GM19438 (cell line): ENCODE results near the gene VASN.
A peak's percentile ranks its signal among the peaks of the same experiment; 100 is the strongest.
"Not testable (repeated sequence)": the region's sequence is repeated elsewhere in the genome, so short reads cannot be mapped to it uniquely, and the experiment has no call there.

Experiments used
- ATAC-seq: cut with Tn5 transposase; IDR thresholded peaks from one replicate; pipeline ENCODE4 v1.9.1; 2021; ENCODE audit warnings: low read depth; ENCODE audit not compliant: unreplicated experiment

VASN gene

DNA sequence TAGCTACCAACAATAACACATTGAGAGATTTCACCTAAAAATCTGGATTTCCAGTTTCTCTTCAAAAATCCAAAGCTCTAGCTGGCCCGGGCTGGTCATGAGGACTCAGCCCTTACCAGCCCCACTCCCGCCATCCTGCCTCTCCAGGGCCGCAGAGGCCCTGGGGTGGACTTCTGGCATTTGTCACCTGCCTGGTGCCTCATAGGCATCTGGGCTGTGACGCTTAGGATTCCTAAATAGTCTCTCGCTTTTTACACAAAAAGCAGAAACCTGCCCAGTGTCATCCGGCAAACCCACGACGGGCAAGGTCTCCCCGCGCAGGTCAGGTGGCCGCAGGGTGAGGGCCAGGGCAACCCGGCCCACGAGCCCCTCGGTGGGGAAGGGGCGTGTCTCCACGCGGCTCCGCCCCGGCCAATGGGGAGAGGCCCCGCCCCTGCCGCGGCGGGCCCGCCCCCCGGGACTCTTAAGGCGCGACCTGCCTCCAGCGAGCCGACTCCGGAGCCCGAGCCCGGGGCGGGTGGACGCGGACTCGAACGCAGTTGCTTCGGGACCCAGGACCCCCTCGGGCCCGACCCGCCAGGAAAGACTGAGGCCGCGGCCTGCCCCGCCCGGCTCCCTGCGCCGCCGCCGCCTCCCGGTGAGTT, at the start of gene VASN:
Gene VASN, plus strand, starts transcription at position 492 of the 644 bp plus-strand sequence. CDS start 9,030 bp downstream, outside the sequence.
- peak; percentile 65 for ATAC-seq

DNA sequence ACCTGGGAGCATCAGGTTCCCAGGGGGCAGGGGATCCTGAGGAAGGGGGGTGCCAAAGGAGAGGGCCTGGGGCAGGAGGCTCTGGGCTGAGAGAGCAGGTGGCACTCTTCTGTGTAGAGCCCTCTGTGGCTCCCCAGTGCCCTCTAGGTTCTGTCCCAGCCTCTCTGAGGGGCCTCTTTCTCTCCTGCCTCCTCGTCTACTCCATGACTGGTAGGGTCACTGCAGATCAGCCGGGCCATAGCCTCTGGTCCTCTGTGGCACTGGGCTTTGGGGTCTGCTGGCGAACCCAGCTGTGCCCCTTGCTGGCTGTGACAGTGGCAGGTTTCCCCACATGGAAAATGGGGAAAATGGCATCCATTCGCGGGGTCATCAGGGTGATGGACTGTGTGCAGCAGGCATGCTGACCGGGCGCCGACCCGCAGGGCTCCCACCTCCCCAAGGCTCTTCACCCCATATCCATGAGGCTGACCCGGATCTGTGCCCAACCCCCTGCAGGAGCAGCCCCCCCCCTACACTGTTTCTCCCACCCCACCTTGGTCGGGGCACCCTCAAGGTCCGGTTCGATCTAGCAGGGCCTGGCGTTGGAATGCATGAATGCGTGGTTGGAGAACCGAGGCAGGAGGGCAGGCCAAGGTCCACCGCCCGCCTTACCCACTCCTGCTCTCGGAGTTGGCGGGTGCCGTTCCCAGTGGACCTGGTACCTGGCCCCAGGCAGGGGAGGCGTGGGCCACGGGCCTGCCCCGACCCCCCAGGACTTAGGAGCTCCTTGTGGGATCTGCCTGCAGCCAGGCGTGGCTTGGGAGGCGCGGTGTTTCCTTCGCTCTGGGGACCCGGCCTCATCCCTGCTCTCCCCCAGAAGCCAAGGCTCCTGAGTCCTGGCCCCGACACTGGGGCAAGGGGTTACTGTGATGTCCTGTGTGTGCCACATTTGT, 49.3 kb upstream of the VASN start:
- no peak for ATAC-seq

DNA sequence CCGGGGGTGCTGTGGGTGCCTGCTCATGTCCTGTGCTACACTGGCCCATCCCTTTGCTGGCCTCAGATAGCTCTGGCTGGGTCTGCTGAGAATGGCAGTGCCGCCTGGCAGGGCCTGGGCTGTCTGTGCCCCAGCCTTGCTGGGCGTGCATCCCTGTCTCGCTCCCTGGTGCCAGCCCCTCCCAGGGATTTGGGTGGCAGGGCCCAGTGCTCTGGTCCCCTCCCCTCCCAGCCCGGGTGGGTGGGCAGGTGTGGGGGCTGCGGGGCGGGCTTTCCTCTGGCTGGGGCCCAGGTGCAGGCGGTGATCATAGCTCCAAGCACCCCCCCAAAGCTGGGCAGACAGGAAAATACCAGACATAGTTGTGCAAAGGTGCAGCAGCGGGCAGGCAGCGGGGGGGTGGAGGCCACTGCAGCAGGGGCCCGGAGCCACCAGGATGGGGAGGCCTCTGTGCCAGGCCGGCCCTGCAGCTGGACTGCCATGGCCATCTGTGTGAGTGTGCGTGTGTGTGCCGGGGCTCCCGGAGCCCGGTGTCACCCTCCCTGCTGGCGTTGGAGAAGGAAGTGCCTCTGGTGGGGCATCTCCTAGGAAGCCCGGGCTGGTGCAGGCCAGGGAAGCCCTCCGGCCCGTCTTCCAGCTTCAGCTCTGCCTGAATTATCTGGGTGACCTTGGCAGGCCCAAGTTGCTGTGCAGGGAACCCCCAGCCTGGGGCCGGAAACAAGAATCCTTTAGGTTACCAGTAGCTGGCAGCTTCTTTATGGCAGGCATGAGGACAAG, 48.4 kb upstream of the VASN start:
- ATAC-seq, result no peak

DNA sequence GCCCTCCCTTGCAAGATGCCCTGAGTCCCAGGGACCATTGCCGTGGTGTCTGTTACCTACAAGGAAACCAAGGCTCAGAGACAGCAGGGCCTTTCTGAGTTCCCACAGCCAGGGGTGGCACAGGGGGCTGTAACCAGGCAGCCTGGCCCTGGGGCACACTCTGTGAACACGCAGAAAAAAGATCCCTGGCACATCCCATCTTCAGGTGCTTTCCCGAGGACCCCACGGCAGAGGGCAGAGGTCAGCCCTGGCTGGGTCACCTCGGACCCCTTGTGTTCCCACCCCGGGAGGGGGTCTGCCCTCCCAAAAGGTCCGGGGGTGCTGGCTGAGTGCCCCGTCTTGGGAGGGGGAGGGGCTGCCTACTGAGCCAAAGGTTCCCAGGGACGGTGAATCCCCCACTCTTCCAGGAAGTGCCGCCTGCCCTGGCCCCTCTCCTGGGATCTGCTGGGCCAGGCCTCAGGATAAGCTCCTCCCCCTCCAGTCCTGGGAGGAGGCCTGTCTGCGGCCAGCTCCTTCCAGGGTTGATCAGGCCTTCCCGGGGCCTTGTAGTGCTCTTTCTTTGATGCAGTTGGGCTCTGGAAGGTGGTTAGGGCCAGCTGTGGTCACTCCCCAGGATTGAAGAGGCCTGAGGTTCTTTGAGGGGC, 47.7 kb upstream of the VASN start:
- no peak for ATAC-seq

DNA sequence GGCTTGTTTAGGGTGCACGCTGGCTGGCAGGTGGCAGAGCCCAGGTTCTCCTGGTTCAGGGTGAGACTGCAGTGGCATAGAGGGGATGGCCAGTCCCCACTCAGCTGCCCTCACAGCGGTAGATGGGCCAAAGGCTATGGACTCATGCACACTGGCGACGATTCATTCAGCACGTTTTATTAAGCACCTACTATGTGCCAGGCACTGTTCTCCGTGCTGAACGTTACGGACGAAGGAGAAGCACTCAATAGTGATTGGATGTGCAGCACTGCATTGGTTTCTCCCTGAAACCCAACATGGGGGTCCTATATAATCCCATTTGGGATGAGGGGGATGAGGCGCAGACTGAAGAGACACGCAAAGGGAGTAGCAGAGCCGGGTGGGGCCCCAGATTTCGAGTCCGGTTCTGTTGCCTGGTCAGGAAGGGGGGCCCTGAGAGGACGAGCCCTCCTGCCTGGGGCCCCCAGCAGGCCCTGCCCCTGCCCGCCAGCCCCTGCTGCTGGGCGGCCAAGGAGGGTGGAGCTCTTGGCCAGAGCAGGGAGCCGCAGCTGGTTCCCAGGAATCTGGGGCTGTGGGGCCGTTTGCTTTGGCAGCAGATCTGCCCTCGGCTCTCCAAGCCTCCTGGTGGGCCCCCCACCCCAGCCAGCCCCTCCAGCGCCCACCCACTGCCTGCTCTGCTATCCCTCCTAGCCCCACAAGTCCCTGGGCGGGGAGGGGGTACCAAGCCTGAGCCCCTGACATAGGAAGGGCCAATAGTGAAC, 47.0 kb upstream of the VASN start:
- ATAC-seq, result no peak

DNA sequence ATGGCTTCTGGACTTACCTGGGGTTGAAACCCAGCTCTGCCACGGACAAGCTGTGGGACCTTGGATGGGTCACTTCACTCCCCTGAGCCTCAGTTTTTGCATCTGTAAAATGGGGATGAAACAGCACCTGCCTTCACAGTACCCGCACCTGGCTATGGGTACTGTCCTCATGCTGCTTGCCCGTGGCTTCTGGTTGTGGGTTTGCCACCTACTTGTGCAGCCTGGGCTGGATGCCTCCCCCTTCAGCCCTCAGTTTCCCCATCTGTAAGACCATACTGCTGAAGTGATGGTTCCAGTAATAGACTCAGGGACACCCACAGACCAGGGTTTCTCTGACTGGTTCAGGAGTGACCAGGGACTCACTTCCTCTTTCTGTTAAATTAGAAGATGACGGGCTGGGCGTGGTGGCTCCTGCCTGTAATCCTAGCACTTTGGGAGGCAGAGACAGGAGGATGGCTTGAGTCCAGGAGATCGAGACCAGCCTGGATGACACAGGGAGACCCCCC, 46.3 kb upstream of the VASN start:
- no peak for ATAC-seq

DNA sequence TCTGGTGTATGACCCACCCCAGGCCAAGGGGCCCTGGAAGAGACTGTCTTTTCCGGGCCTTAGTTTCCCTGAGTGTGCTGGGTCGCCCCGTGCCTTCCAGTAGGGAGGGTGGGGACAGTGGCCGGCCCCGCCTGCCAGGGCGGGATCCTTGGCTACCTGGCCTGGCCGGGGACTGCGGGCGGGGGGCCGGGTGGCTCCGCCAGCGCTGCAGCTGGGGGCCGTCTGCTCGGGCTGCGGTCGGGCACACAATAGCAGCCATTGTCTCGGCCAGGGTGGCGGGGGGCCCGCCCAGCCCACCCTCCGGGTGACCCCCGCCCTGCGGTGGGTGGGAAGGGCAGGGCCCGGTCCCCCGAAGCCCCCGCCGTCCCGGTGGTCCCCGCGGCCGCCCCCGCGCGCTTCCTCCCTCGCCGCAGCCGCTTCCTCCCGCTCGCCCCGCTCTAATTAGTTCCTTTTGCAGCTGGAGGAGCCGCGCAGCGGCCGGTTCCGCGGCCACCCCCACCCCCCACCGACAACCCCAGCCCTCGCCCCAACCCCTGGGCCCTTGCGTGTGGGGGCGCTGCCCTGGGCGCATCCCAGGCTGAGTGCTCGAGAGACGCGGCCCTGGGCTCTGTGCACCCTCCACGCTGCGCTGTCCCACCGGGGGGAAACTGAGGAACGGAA, 44.1 kb upstream of the VASN start:
- ATAC-seq, result no peak

DNA sequence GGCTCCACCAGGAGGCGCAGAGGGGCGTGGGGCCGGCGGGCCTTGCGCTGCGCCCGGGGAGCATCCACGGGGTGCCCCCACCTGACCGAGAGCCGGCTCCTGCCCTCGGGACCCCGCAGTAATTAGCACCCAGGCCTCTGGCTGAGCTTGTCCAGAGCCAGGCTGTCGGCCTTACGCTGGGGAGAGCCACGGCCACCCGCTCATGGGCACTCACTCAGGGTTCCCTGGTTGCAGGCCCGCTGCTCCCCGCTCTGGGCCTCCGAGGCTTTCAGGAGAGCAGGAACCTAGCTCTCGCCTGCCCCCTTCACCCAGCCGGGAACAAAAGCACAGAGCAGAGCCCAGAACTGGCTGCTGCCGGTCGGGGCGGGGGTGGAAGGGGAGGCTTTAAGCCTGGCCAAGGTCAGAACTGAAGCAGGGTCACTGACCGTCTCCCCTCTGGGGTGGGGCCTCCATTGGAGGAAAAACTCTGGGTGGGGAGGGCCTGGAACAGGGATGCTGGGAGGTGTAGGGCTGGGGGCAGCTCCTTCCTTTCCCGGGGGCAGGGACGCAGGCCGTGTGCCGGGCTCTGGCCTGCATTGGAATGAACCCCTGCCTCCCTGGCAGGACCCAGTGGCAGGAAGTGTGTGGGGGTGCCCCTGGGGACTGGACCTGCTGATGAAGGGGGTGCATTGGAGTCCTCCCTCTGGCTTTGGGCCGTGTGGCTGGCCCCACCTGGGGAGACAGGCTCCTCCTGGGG, 43.4 kb upstream of the VASN start:
- no peak for ATAC-seq

DNA sequence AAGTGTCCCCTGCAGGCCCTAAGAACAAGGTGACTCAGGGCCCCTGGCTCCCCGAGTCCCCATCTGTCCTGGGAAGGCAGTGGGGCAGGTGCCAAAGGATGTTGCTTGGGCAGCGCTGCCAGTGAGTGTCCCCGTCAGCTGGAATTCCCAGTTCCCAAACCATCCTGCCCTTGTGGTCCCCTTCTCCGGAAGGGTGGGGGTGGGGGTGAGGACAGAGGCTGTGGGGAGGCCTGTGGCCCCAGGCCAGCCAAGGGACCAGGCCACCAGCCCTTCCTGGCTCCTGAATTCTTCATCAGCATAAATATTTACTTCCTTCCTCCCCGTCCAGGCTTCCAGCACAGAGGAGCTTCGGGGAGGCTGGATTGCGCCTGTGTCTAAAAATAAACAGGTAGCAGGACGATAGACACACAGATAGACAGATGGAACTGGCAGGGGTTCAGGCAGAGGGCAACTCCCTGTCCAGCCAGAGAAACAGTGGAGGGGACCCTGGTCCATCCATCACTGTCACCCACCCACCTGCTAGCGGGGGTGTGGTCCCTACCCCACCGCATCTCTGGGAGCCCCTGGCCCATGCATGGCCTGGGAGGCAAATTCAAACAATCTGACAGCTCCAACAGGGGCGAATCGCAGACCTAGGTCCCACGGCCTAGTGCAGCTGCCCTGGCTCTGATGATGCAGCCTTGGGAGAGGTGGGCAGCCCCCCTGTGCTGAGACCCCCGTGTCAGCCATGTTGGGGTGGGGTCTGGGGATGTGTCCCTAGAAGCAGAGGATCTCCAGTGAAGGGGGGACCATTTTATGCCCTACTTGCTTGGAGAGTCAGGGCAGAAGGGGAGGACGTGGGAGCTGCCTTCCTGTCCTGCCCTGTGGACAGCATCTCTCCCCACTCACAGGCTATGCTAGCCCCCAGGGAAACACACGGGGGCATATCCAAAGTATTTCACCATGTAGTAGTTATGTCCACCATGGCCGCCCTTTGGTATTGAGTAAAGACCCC, 42.6 kb upstream of the VASN start:
- ATAC-seq, result no peak

DNA sequence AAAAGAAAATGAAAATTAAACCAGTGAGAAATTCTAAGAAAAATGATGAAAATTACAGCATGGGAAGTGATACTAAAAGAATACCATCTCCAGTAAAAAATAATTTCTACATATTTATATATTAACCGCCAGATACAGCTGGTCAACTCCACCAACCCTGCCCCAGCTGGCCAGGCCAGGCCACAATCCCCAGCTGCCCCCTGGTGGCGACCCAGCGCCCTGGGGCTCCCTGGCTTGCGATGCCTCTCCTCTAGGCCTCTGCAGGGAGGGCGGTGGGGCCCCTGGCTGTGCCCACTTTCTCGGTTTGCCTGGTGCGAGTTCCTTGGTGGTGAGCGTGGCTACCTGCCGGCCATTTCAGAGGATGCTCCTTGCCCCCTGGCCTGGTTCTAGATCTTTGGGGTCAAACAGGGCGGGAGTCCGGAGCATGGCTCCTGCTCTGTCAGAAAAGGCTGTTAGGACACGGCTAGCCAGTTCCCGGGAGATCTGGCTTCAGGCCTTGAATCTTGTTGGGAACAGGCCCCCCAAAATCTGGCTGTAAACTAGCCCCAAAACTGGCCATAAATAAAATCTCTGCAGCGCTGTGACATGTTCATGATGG, 41.3 kb upstream of the VASN start:
- no peak for ATAC-seq

DNA sequence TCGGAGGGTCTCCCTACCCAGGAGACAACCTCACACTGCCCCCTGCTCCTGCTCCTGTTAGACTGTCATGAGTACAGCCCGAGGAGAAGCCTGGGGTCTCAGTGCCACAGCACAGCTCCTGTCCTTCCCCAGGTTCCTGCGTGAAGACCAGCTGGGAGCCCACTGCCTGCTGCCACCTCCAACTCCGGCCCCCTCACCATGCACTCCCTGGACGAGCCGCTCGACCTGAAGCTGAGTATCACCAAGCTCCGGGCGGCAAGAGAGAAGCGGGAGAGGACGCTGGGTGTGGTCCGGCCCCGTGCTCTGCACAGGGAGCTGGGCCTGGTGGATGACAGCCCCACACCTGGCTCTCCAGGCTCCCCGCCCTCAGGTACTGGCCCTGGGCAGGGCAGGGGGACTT, 39.6 kb upstream of the VASN start:
- ATAC-seq, result no peak

DNA sequence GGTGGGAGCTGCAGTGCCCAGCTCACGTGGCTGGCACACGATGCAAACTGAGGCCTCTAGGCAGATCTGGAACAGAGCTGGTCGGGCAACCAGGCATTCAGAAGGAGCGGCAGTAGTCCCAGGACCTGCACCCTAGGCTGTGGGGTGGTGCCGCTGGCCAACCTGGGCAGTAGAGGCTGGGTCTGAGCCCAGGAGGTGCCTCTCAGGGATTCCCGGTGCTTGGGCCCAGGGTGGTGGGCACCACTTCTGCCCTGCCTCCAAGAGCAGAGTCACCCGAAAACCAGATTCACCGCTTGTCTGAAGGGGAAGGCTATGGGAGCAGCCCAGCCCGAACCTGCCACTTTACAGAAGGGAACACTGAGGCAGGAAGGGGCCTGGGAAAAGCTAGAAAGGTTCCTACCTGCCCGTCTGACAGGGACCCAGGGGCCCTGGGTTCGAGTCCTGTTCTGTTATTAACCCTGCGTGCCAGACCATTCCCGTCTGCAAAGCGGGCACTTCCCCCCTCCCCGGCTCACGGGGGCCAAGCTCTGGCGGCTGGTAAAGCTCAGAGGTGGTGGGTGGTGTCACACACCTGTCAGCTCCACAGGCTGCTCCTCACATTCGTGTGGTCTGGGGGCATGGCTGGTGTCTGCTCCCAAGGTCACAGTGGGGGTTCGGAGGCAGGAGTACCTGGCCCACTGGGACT, 38.9 kb upstream of the VASN start:
- no peak for ATAC-seq

DNA sequence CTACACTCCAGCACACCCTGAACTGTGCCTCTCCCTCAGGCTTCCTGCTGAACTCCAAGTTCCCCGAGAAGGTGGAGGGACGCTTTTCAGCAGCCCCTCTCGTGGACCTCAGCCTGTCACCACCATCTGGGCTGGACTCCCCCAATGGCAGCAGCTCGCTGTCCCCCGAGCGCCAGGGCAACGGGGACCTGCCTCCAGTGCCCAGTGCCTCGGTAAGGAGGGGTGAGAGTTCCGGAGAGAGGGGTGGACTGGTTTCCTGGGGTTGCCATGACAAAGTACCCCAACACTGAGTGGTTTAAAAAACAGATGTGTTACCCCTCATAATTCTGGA, 38.4 kb upstream of the VASN start:
- ATAC-seq, result no peak

DNA sequence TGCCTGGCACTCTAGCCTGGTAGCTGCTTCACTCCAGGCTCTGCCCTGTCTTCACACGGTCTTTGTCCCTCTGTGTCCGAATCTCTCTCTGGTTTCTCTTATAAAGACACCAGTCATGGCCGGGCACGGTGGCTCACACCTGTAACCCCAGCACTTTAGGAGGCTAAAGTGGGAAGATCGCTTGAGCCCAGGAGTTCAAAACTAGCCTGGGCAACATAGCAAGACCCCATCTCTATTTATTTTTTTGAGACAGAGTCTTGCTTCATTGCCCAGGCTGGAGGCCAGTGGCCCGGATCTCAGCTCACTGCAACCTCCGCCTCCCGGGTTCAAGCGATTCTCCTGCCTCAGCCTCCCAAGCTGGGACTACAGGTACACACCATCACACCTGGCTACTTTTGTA, 37.9 kb upstream of the VASN start:
- not testable (repeated sequence) for ATAC-seq

DNA sequence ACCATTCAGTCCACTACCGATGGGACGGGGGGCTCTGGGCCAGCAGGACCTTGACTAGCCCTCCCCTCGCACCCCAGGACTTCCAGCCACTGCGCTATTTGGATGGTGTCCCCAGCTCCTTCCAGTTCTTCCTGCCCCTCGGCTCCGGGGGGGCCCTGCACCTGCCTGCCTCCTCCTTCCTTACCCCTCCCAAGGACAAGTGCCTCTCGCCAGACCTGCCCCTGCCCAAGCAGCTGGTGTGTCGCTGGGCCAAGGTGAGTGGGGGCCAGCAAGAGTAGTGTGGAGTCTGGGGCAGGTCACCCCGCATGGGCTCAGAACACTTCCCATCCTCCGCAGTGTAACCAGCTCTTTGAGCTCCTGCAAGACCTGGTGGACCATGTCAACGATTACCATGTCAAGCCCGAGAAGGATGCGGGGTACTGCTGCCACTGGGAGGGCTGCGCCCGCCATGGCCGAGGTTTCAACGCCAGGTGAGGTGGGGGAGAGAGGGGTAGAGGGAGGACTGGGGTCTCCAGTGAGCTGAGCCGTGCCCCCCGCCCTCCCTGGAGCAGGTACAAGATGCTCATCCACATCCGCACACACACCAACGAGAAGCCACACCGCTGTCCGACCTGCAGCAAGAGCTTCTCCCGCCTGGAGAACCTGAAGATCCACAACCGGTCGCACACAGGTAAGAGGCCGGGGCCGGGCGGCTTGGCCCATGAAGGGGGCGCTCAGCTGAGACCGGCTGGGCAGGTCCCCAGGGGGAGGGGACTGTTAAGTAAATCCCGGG, 36.7 kb upstream of the VASN start:
- ATAC-seq, result no peak
